DMS53 treated with DMSO at 0.1 percent for 48 hours (cell line): ENCODE results near the gene MICALL2.
"Not testable (repeated sequence)": the region's sequence is repeated elsewhere in the genome, so short reads cannot be mapped to it uniquely, and the experiment has no call there.

Experiments used
- DNase-seq: peaks from one replicate; lab custom pipeline; 2025; ENCODE audit not compliant: unreplicated experiment; lab: John Stamatoyannopoulos, UW

MICALL2 gene

GRCh38 chr7:1449951-1450350, 9.3 kb downstream of the MICALL2 start:
- DNase-seq: no peak

GRCh38 chr7:1449501-1449900, 9.8 kb downstream of the MICALL2 start:
- no peak for DNase-seq

GRCh38 chr7:1448958-1449357, 10.3 kb downstream of the MICALL2 start:
- DNase-seq: no peak

- DNase-seq: no peak
Observed at GRCh38 chr7:1447551-1448244, 11.6 kb downstream of the MICALL2 start.

- DNase-seq: no peak
Observed at GRCh38 chr7:1447112-1447511, 12.2 kb downstream of the MICALL2 start.

GRCh38 chr7:1446620-1447032, 12.6 kb downstream of the MICALL2 start:
- DNase-seq: no peak

- DNase-seq: not testable (repeated sequence)
Observed at GRCh38 chr7:1446026-1446425, 13.2 kb downstream of the MICALL2 start.

GRCh38 chr7:1445341-1445740, 13.9 kb downstream of the MICALL2 start:
- DNase-seq: no peak

- no peak for DNase-seq
Observed at GRCh38 chr7:1444925-1445322, 14.3 kb downstream of the MICALL2 start.

GRCh38 chr7:1444214-1444924, 14.9 kb downstream of the MICALL2 start:
- DNase-seq: no peak

GRCh38 chr7:1443587-1444200, 15.6 kb downstream of the MICALL2 start:
- DNase-seq: not testable (repeated sequence)

GRCh38 chr7:1442355-1443124, 16.7 kb downstream of the MICALL2 start:
- DNase-seq: no peak

GRCh38 chr7:1441615-1442354, 17.5 kb downstream of the MICALL2 start:
- DNase-seq: no peak

- DNase-seq: no peak
Observed at GRCh38 chr7:1440620-1441019, 18.6 kb downstream of the MICALL2 start.

GRCh38 chr7:1439373-1440363, 19.6 kb downstream of the MICALL2 start:
- no peak for DNase-seq

GRCh38 chr7:1438821-1439220, 20.4 kb downstream of the MICALL2 start:
- DNase-seq: no peak

- no peak for DNase-seq
Observed at GRCh38 chr7:1438208-1438607, 21.1 kb downstream of the MICALL2 start.

- DNase-seq: no peak
Observed at GRCh38 chr7:1437155-1437880, 22.0 kb downstream of the MICALL2 start.

- no peak for DNase-seq
Observed at GRCh38 chr7:1436608-1437007, 22.7 kb downstream of the MICALL2 start.
